ENCODE measurements around the gene ARMC12. TPM values are rescaled to one million over a fixed set of nuclear protein-coding genes. Genes with fewer than 3 reads are reported as not detected.

ARMC12 gene
- total RNA-seq, 1 experiment from 2014 or later = 1.0 TPM

DNA sequence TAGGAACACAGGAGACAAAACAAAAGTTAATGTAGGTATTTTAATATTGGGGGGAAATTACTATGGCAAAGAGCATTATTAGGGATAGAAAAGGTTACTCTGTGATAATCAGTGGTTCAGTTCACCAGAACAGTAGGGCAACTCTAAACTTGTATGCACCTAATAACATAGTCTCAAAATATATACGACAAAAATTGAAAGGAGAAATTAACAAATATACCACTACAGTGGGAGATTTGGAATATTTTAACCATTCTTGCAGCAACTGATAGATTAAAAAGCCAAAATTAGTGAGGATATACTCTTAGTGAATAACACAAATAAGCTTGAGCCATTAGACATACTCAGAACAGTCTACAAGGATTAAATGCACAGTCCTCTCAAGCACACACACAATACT is 11.0 kb downstream of the ARMC12 start:
- H3K4me3 Mint-ChIP-seq = no peak overlapping the region
- DNase-seq (ENCODE audit: low spot score) (no peak), ATAC-seq (no peak)
- no peak overlapping the region for H3K27ac Mint-ChIP-seq
- ChIA-PET POLR2A (no interaction called here), CTCF (no interaction called here)
- H3K4me1 Mint-ChIP-seq = peaks cover 5% of the 10 kb centered on the region
- no peak for TF ChIP-seq GRHL2 (CRISPR knock-in tag; IDR thresholded peaks at IDR 0.05; ENCODE audit: insufficient replicate concordance, severe bottlenecking)
- TF ChIP-seq CDX4 (CRISPR knock-in tag; IDR thresholded peaks at IDR 0.05; ENCODE audit: borderline replicate concordance) = no peak
- TF ChIP-seq, protein P1, sequence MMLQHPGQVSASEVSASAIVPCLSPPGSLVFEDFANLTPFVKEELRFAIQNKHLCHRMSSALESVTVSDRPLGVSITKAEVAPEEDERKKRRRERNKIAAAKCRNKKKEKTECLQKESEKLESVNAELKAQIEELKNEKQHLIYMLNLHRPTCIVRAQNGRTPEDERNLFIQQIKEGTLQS (CRISPR knock-in tag; conservative IDR thresholded peaks at IDR 0.05) = no peak
- H3K36me3 Mint-ChIP-seq = 0 out of 2 replicates have a peak, but pooled peaks cover 3% of the 10 kb centered on the region
- no peaks in the 10 kb centered on the region; the same call in 1 of the 2 replicates for H3K27me3 Mint-ChIP-seq (ENCODE audit: low read depth)
- H3K9me3 Mint-ChIP-seq = peaks cover 9% of the 10 kb centered on the region

DNA sequence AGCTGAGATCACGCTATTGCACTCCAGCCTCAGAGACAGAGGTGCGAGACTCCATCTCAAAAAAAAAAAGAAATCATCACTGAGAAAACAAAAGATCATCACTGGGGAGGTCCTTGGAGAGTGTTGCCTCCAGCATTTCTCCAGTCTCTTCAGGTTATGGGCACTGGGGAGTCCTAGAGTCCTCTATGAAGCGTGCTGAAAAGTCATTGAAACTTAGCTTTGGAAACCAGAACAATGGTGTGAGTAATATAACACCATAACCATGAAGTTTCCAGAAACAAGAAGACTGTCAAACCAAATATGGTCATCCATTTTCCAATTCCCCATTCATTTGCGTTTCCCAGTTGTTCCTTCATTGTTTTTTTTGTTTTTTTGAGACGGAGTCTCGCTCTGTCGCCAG is 13.7 kb downstream of the ARMC12 start:
- Mint-ChIP-seq H3K36me3 (0 out of 2 replicates have a peak, but pooled peaks cover 3% of the 10 kb centered on the region), H3K27ac (no peak overlapping the region), H3K4me3 (no peak overlapping the region), H3K9me3 (peaks cover 9% of the 10 kb centered on the region), H3K4me1 (peaks cover 17% of the 10 kb centered on the region), H3K27me3 (ENCODE audit: low read depth) (no peaks in the 10 kb centered on the region; the same call in 1 of the 2 replicates)
- POLR2A ChIA-PET = no interaction called here
- CTCF ChIA-PET = interaction anchor here (0.7 to 1.8 kb wide), 3 partner anchors 11 to 14 kb away, joined by 4 read pairs; no protein-coding TSS in a partner anchor
- no peak for TF ChIP-seq SMAD3 (CRISPR knock-in tag; IDR thresholded peaks at IDR 0.05; ENCODE audit: borderline replicate concordance)
- TF ChIP-seq SOX15 (CRISPR knock-in tag; IDR thresholded peaks at IDR 0.05) = no peak
- no peak for TF ChIP-seq CDX4 (CRISPR knock-in tag; IDR thresholded peaks at IDR 0.05; ENCODE audit: borderline replicate concordance)
- TF ChIP-seq ELF4 (CRISPR knock-in tag; IDR thresholded peaks at IDR 0.05; ENCODE audit: low read depth) = no peak
- no peak for TF ChIP-seq ZNF671 (CRISPR knock-in tag; IDR thresholded peaks at IDR 0.05)
- TF ChIP-seq NFYB (CRISPR knock-in tag; conservative IDR thresholded peaks at IDR 0.05; ENCODE audit: low read depth) = no peak
- ATAC-seq (no peak), DNase-seq (ENCODE audit: low spot score) (no peak)

- H3K9me3 Mint-ChIP-seq = peaks cover 9% of the 10 kb centered on the region
- peaks cover 21% of the 10 kb centered on the region for H3K4me1 Mint-ChIP-seq
- ChIA-PET POLR2A (interaction anchor here (1.1 kb wide), 1 partner anchor 12 kb away, joined by 3 read pairs; no protein-coding TSS in a partner anchor), CTCF (interaction anchor here (2.2 kb wide), 1 partner anchor 15 kb away, joined by 5 read pairs; no protein-coding TSS in a partner anchor)
- H3K27me3 Mint-ChIP-seq (ENCODE audit: low read depth) = no peaks in the 10 kb centered on the region; the same call in 1 of the 2 replicates
- H3K36me3 Mint-ChIP-seq = 0 out of 2 replicates have a peak, but pooled peaks cover 3% of the 10 kb centered on the region
- H3K4me3 Mint-ChIP-seq = no peak overlapping the region
- peak overlapping the region; percentile 56; the same call in 1 of the 2 replicates for H3K27ac Mint-ChIP-seq
- ATAC-seq (no peak), DNase-seq (ENCODE audit: low spot score) (no peak)
- TF ChIP-seq, protein P2, sequence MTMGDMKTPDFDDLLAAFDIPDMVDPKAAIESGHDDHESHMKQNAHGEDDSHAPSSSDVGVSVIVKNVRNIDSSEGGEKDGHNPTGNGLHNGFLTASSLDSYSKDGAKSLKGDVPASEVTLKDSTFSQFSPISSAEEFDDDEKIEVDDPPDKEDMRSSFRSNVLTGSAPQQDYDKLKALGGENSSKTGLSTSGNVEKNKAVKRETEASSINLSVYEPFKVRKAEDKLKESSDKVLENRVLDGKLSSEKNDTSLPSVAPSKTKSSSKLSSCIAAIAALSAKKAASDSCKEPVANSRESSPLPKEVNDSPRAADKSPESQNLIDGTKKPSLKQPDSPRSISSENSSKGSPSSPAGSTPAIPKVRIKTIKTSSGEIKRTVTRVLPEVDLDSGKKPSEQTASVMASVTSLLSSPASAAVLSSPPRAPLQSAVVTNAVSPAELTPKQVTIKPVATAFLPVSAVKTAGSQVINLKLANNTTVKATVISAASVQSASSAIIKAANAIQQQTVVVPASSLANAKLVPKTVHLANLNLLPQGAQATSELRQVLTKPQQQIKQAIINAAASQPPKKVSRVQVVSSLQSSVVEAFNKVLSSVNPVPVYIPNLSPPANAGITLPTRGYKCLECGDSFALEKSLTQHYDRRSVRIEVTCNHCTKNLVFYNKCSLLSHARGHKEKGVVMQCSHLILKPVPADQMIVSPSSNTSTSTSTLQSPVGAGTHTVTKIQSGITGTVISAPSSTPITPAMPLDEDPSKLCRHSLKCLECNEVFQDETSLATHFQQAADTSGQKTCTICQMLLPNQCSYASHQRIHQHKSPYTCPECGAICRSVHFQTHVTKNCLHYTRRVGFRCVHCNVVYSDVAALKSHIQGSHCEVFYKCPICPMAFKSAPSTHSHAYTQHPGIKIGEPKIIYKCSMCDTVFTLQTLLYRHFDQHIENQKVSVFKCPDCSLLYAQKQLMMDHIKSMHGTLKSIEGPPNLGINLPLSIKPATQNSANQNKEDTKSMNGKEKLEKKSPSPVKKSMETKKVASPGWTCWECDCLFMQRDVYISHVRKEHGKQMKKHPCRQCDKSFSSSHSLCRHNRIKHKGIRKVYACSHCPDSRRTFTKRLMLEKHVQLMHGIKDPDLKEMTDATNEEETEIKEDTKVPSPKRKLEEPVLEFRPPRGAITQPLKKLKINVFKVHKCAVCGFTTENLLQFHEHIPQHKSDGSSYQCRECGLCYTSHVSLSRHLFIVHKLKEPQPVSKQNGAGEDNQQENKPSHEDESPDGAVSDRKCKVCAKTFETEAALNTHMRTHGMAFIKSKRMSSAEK (CRISPR knock-in tag; IDR thresholded peaks at IDR 0.05; ENCODE audit: borderline replicate concordance) = no peak
- TF ChIP-seq ERG (CRISPR knock-in tag; IDR thresholded peaks at IDR 0.05) (no peak), NR2C2 (CRISPR knock-in tag; IDR thresholded peaks at IDR 0.05) (no peak), ZNF232 (CRISPR knock-in tag; IDR thresholded peaks at IDR 0.05) (no peak), ZNF512 (CRISPR knock-in tag; IDR thresholded peaks at IDR 0.05; ENCODE audit: borderline replicate concordance) (no peak), MXD4 (CRISPR knock-in tag; IDR thresholded peaks at IDR 0.05; ENCODE audit: borderline replicate concordance) (no peak), MAX (CRISPR knock-in tag; IDR thresholded peaks at IDR 0.05) (no peak), SMAD4 (CRISPR knock-in tag; IDR thresholded peaks at IDR 0.05) (no peak)
- TF ChIP-seq, protein P3, sequence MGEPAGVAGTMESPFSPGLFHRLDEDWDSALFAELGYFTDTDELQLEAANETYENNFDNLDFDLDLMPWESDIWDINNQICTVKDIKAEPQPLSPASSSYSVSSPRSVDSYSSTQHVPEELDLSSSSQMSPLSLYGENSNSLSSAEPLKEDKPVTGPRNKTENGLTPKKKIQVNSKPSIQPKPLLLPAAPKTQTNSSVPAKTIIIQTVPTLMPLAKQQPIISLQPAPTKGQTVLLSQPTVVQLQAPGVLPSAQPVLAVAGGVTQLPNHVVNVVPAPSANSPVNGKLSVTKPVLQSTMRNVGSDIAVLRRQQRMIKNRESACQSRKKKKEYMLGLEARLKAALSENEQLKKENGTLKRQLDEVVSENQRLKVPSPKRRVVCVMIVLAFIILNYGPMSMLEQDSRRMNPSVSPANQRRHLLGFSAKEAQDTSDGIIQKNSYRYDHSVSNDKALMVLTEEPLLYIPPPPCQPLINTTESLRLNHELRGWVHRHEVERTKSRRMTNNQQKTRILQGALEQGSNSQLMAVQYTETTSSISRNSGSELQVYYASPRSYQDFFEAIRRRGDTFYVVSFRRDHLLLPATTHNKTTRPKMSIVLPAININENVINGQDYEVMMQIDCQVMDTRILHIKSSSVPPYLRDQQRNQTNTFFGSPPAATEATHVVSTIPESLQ (CRISPR knock-in tag; IDR thresholded peaks at IDR 0.05) = no peak
- TF ChIP-seq, protein P4, sequence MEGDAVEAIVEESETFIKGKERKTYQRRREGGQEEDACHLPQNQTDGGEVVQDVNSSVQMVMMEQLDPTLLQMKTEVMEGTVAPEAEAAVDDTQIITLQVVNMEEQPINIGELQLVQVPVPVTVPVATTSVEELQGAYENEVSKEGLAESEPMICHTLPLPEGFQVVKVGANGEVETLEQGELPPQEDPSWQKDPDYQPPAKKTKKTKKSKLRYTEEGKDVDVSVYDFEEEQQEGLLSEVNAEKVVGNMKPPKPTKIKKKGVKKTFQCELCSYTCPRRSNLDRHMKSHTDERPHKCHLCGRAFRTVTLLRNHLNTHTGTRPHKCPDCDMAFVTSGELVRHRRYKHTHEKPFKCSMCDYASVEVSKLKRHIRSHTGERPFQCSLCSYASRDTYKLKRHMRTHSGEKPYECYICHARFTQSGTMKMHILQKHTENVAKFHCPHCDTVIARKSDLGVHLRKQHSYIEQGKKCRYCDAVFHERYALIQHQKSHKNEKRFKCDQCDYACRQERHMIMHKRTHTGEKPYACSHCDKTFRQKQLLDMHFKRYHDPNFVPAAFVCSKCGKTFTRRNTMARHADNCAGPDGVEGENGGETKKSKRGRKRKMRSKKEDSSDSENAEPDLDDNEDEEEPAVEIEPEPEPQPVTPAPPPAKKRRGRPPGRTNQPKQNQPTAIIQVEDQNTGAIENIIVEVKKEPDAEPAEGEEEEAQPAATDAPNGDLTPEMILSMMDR (IDR thresholded peaks at IDR 0.05) = no peak
Measured at GRCh38 chr6:35751594-35751993, 14.8 kb downstream of the ARMC12 start.
